ENCODE measurements around the gene COL26A1. TPM values are rescaled to one million over a fixed set of nuclear protein-coding genes. Genes with fewer than 3 reads are reported as not detected.

Gene COL26A1
- total RNA-seq, 1 donor from 2014 or later, result not detected

Other genes starting within 250 kb of the COL26A1 start
- gene SERPINE1, start 235.8 kb upstream of the COL26A1 start, total RNA-seq, result 0.17 TPM in 1 of 2 replicates, not detected in the other
- gene AP1S1, start 208.4 kb upstream of the COL26A1 start, total RNA-seq, result 41.1 and 42.3 TPM in 2 replicates
- 0.20 and 0.37 TPM in 2 replicates for gene VGF, start 197.3 kb upstream of the COL26A1 start, total RNA-seq
- not detected in 2 replicates for gene NAT16, start 182.6 kb upstream of the COL26A1 start, total RNA-seq
- not detected in 2 replicates for gene MOGAT3, start 161.8 kb upstream of the COL26A1 start, total RNA-seq
- 83.6 and 84.0 TPM in 2 replicates for gene PLOD3, start 145.3 kb upstream of the COL26A1 start, total RNA-seq
- gene ZNHIT1, start 144.7 kb upstream of the COL26A1 start, total RNA-seq, result 66.1 and 68.4 TPM in 2 replicates
- gene CLDN15, start 125.1 kb upstream of the COL26A1 start, total RNA-seq, result 22.0 and 23.0 TPM in 2 replicates
- 114 and 122 TPM in 2 replicates for gene FIS1, start 117.8 kb upstream of the COL26A1 start, total RNA-seq
- 6.0 and 7.1 TPM in 2 replicates for gene IFT22, start 41.1 kb upstream of the COL26A1 start, total RNA-seq